ENCODE data around the gene HRNR. TPM values are rescaled to one million over a fixed set of nuclear protein-coding genes. Genes with fewer than 3 reads are reported as not detected.

HRNR gene
- total RNA-seq, 1 donor from 2014 or later, result not detected

DNA sequence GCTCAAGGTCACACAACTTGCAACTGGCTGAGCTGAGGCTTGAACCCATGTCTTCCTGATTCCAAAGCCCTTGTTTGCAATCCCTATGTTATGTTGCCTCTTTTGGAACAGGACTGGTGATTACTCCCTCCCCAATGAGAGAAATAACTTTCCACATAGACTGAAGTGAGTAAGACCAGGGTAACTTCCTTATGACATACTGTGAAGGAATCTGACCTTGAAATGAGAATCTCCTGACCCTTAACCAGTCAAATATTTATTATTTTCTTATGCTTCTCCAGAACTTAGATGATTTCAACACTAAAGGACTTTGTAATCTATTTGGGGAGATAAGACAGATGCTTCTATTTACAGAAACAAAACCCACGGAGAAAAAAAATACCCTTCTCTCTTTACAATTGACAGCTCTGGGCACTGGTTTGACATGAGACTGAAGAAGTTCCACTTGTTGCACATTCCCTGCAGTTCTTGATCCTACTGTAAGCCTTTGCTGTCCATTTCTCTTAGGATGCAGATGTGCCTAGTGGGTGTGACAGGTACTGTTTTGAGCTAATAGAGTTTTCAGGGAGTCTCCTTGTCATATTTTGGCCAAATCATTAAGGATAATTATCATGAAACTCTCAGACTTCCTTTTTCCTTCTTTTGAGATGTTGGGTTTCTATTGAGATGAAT is 61.1 kb downstream of the HRNR start:
- intact Hi-C loops (cut with micrococcal nuclease), result no loop called here
- DNase-seq, result no peak
- ATAC-seq, result no peak

Other genes starting within 250 kb of the HRNR start
- 201 TPM for gene S100A10, start 230.3 kb downstream of the HRNR start, total RNA-seq
- 65.8 TPM for gene S100A11, start 187.2 kb downstream of the HRNR start, total RNA-seq
- gene TCHHL1, start 135.1 kb downstream of the HRNR start, total RNA-seq, result not detected
- 0.02 TPM for gene TCHH, start 108.7 kb downstream of the HRNR start, total RNA-seq
- not detected for gene RPTN, start 65.0 kb downstream of the HRNR start, total RNA-seq
- not detected for gene FLG, start 101.0 kb upstream of the HRNR start, total RNA-seq
- gene FLG2, start 135.8 kb upstream of the HRNR start, total RNA-seq, result not detected
- gene CRNN, start 190.1 kb upstream of the HRNR start, total RNA-seq, result not detected